Skin epidermis (tissue), 12 donors: Measurements from ENCODE around the gene FAM83F.

Experiments
- H3K27ac ChIP-seq, 21 experiments: fragments of 200-600 bp; sonication (generic) in 11 of 21; one replicate each; pipeline ENCODE4 v1.5.0; 2020; ENCODE audit warnings: mild to moderate bottlenecking in 3 of 21, inconsistent platforms in 2 of 21, moderate library complexity in 2 of 21
- H3K4me3 ChIP-seq, 7 experiments: fragments of 200-600 bp; sonication (generic) in 2 of 7; one replicate each; pipeline ENCODE4 v1.5.0; 2020; ENCODE audit warnings: inconsistent platforms in 2 of 7, mild to moderate bottlenecking in 2 of 7, moderate library complexity in 1 of 7

FAM83F gene

GRCh38 chr22:40044102-40044869 is 49.5 kb downstream of the FAM83F start:
- Histone ChIP-seq H3K4me3 (peak overlapping the region; percentile 46 to 89 (median 75)), H3K27ac (peak overlapping the region in 20 of 21 experiments; percentile 81 to 97 (median 90))

GRCh38 chr22:40044870-40045834 is 50.4 kb downstream of the FAM83F start:
- peak overlapping the region in 19 of 21 experiments; percentile 70 to 97 (median 90) for H3K27ac ChIP-seq
- peak overlapping the region; percentile 46 to 89 (median 75) for H3K4me3 ChIP-seq

- peak overlapping the region in 1 of 7 experiments; percentile 89 for H3K4me3 ChIP-seq
- peak overlapping the region in 1 of 21 experiments; percentile 79 for H3K27ac ChIP-seq
These were observed 51.4 kb downstream of the FAM83F start for GRCh38 chr22:40046126-40046525.

DNA sequence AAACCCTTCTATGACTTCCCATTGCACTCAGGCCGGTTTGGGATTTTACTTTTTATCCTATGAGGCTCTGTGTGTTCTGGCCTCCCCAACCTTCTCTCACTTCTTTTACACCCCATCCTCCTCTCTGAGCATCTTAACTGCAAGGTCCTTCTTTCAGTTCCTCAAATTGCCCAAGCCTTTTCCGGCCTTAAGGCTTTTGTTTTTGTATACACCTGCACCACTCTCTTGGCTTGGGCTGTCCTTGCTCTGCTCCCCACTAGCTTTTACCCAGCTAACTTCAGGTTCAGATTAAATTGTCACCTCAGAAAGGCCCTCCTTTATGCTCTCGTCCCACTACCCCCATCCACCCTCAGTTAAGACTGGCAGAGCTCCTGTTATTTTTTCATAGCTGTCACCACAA is 55.5 kb downstream of the FAM83F start:
- no peak overlapping the region for H3K27ac ChIP-seq
- H3K4me3 ChIP-seq, result no peak overlapping the region

GRCh38 chr22:40051322-40051721 is 56.6 kb downstream of the FAM83F start:
- peak overlapping the region in 1 of 21 experiments; percentile 16 for H3K27ac ChIP-seq
- no peak overlapping the region for H3K4me3 ChIP-seq

GRCh38 chr22:40053460-40053859 is 58.7 kb downstream of the FAM83F start:
- H3K4me3 ChIP-seq, result no peak overlapping the region
- no peak overlapping the region for H3K27ac ChIP-seq

- Histone ChIP-seq H3K27ac (no peak overlapping the region), H3K4me3 (no peak overlapping the region)
These were observed 59.7 kb downstream of the FAM83F start for GRCh38 chr22:40054486-40054885.

DNA sequence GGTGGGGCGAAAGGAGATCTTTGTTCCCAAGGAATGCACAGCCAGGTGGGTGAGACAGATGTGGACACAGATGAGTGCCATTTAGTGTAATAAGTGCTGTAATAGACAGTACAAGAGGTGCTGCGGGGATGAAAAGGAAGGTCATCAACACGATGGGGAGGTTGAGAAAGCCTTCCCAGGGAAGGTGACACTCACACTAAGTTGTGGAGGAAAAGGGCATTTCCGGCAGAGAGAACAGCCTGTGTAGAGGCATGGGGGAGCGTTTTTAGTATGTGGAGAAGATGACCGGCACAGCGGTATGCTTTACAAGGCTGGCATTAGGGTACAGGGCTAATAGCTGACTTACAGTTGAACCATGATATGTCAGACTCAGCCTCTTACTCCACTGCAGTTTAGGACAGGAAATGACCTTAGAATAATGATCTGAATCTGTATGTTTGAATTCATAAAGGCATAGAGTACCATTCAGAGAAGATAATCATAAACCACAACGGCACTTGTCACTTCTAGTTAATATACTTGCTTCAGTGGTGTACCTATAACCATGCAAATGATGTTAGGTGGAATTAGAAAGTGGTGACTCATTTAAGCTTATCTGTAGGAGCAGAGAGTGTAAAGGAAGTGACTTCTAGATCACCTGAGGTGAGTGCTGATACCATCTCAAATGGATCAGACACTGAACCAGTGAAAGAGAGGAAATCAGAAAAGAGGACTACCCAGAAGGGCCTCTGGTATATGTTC is 60.6 kb downstream of the FAM83F start:
- H3K4me3 ChIP-seq, result no peak overlapping the region
- peak overlapping the region in 1 of 21 experiments; percentile 8 for H3K27ac ChIP-seq

DNA sequence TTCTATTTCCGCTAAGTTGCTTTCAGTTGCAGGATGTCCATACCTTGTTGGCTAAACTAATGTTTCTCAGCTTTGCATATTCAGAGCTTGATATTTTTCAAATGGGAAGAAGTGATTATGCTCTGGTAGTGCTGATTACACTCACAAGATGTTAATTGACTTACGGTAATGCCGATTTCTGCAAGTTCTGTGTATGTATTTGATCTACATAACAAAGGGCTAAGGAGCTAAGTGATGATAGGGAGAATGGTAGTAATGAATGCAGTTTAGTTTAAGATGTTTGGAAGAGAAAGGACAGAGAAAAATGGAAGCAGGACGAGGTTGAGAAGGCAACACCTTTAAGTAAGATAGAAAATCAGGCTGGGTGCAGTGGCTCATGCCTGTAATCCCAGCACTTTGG is 61.4 kb downstream of the FAM83F start:
- Histone ChIP-seq H3K27ac (no peak overlapping the region), H3K4me3 (no peak overlapping the region)

- H3K27ac ChIP-seq, result no peak overlapping the region
- no peak overlapping the region for H3K4me3 ChIP-seq
These were observed 61.8 kb downstream of the FAM83F start for GRCh38 chr22:40056559-40056958.

DNA sequence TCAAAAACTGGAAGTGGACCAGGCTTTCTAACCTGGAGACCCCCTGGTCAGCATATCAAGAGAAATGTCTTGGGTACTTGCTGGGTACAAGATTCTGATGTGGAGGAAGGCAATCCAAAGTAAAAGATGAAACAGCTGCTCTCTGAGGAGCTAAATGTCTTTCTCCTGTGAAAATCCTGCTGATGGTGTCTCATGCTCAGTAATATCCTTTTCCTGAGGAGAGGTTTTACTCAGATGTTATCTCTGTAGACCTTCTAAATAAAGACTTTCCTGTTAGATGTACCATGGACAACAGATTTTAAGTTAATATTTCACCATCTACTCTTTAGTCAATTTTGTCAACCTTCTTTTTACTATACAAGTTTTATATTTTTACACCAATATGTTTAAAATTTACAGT is 62.9 kb downstream of the FAM83F start:
- Histone ChIP-seq H3K27ac (no peak overlapping the region), H3K4me3 (no peak overlapping the region)

GRCh38 chr22:40058265-40058664 is 63.5 kb downstream of the FAM83F start:
- no peak overlapping the region for H3K4me3 ChIP-seq
- H3K27ac ChIP-seq, result no peak overlapping the region

GRCh38 chr22:40065981-40066380 is 71.2 kb downstream of the FAM83F start:
- Histone ChIP-seq H3K4me3 (no peak overlapping the region), H3K27ac (no peak overlapping the region)

DNA sequence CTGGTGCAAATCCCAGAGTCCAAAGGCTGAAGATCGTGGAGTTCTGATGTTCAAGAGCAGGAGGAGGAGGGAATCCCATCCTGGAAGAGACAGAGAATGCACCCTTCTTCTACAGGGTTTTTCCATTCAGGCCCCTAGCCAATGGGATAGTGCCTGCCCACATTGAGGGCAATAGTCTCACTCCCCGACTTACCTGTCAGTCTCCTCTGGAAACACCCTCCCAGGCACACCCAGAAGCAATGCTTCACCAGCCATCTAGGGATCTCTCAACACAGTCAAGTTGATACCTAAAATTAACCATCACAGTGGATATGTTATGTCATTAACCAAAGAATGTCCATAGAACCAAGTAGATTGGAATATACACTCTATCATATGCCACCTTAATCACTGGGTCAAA is 72.9 kb downstream of the FAM83F start:
- Histone ChIP-seq H3K27ac (no peak overlapping the region), H3K4me3 (no peak overlapping the region)

DNA sequence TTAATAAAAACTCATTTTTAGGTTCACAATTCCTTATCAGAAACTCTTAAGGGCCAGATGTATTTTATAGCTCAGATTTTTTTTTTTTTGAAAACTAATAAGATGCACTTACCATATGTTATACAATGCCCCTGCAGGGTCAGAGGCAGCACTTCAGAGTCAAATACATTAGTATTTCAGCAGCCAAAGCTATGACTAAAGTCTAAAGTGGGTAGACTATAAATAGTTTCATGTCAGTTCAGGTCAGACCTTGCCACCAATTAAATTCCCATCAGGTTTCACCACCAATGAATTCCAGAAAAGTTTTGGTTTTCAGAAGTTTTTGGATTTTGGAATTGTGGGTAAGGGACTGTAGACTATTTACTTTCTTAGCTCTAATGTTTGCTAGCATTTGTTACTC is 75.9 kb downstream of the FAM83F start:
- Histone ChIP-seq H3K4me3 (no peak overlapping the region), H3K27ac (no peak overlapping the region)

- Histone ChIP-seq H3K27ac (no peak overlapping the region), H3K4me3 (no peak overlapping the region)
These were observed 77.0 kb downstream of the FAM83F start for GRCh38 chr22:40071720-40072119.

- Histone ChIP-seq H3K27ac (no peak overlapping the region), H3K4me3 (no peak overlapping the region)
These were observed 82.2 kb downstream of the FAM83F start for GRCh38 chr22:40076702-40077645.

DNA sequence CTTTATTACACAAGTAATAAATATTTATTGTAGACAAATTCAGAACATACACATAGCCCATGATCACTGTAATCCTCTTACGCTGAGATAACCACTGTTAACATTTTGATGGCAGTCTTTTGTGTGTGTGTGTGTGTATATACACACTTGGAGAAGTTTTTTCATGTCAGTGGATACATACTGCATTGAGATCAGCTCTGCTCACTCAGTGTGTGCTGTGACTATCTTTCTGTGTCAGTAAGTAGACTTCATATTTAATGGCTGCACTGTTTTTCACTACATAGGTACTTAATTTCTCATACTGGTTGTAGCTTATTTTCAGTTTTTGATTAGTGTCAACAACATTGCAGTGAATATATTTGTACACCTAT is 82.9 kb downstream of the FAM83F start:
- Histone ChIP-seq H3K27ac (no peak overlapping the region), H3K4me3 (no peak overlapping the region)

- no peak overlapping the region for H3K4me3 ChIP-seq
- H3K27ac ChIP-seq, result no peak overlapping the region
These were observed 86.9 kb downstream of the FAM83F start for GRCh38 chr22:40081662-40082061.
